ENCODE results near the gene CNNM1.

DNA sequence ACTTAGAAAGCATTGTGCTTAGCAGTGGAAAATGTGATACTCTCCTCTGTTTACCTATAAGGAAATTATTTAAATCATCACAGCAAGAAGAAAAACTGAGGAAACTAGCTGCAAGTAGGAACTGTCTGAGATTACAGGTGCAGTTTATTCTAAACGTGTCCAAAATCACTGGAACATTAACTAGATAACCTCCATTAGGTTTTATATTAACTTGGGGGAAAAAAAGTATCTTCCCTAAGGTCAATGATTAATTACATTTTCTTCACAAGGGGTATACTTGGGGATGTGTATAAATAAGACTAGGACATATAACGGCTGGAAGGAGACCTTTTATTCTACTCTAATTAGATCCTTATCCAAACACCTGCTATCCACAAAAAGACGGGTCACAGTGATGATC lies 97.5 kb downstream of the CNNM1 start:
- TF ChIP-seq EZH2phosphoT487 (IDR thresholded peaks at IDR 0.05; ENCODE audit: insufficient read depth, low read depth): no peak
- no peak for TF ChIP-seq EZH2 (IDR thresholded peaks at IDR 0.05; ENCODE audit: insufficient read depth, poor library complexity, severe bottlenecking)
